H9 (cell line): ENCODE results near the gene CELF1. TPM values are rescaled to one million over a fixed set of nuclear protein-coding genes. Genes with fewer than 3 reads are reported as not detected.

Experiments used
- DNase-seq: peaks from one replicate; pipeline ENCODE4 v3.0.0-alpha.2; 2017
- H2AFZ ChIP-seq: one replicate; pipeline ENCODE4 v1.6.1; 2013; ENCODE audit warnings: mild to moderate bottlenecking, low read length, control low read depth, moderate library complexity
- H2AK5ac ChIP-seq: 2 replicates; pipeline ENCODE4 v1.6.1; 2013; ENCODE audit warnings: low read length, control low read depth, mixed read lengths; ENCODE audit not compliant: insufficient read length
- H2BK120ac ChIP-seq: one replicate; pipeline ENCODE4 v1.6.1; 2013; ENCODE audit warnings: low read depth, mild to moderate bottlenecking, low read length, control low read depth, inconsistent platforms; ENCODE audit not compliant: poor library complexity, severe bottlenecking
- H2BK12ac ChIP-seq: 2 replicates; pipeline ENCODE4 v1.6.1; 2013; ENCODE audit warnings: low read length, control low read depth, mixed read lengths, low read depth; ENCODE audit not compliant: insufficient read length
- H2BK15ac ChIP-seq: 2 replicates; pipeline ENCODE4 v1.6.1; 2013; ENCODE audit warnings: low read depth, low read length, control low read depth
- H2BK20ac ChIP-seq: one replicate; pipeline ENCODE4 v1.6.1; 2013; ENCODE audit warnings: low read depth, mild to moderate bottlenecking, low read length, control low read depth, inconsistent platforms; ENCODE audit not compliant: poor library complexity, severe bottlenecking
- H2BK5ac ChIP-seq: 2 replicates; pipeline ENCODE4 v1.6.1; 2013; ENCODE audit warnings: low read length, control low read depth, mixed read lengths; ENCODE audit not compliant: insufficient read length
- H3K14ac ChIP-seq: 2 replicates; pipeline ENCODE4 v1.6.1; 2013; ENCODE audit warnings: low read length, control low read depth; ENCODE audit not compliant: insufficient read depth
- H3K18ac ChIP-seq: 2 replicates; pipeline ENCODE4 v1.6.1; 2013; ENCODE audit warnings: low read depth, mild to moderate bottlenecking, mixed read lengths, low read length, control low read depth; ENCODE audit not compliant: insufficient read length
- H3K23ac ChIP-seq: 2 replicates; pipeline ENCODE4 v1.6.1; 2013; ENCODE audit warnings: low read length, control low read depth, mixed read lengths, low read depth; ENCODE audit not compliant: insufficient read length
- H3K23me2 ChIP-seq: 2 replicates; pipeline ENCODE4 v1.6.1; 2013; ENCODE audit warnings: low read depth, mild to moderate bottlenecking, mixed read lengths, low read length, control low read depth; ENCODE audit not compliant: insufficient read length, poor library complexity, severe bottlenecking
- H3K27ac ChIP-seq: 2 replicates; pipeline ENCODE4 v1.5.1; 2013; ENCODE audit warnings: low read length, control low read depth, mixed read lengths, low read depth; ENCODE audit not compliant: insufficient read length
- H3K27me3 ChIP-seq: 2 replicates; pipeline ENCODE4 v1.6.1; 2013; ENCODE audit warnings: low read length, control low read depth, inconsistent platforms; ENCODE audit not compliant: insufficient read depth
- H3K4ac ChIP-seq: 2 replicates; pipeline ENCODE4 v1.6.1; 2013; ENCODE audit warnings: low read depth, mild to moderate bottlenecking, control low read depth, inconsistent platforms, low read length, moderate library complexity
- H3K4me1 ChIP-seq: 2 replicates; pipeline ENCODE4 v1.6.1; 2013; ENCODE audit warnings: low read length, control low read depth, inconsistent platforms; ENCODE audit not compliant: insufficient read depth
- H3K4me2 ChIP-seq: 2 replicates; pipeline ENCODE4 v1.6.1; 2013; ENCODE audit warnings: low read length, control low read depth, mixed read lengths; ENCODE audit not compliant: insufficient read length, insufficient read depth
- H3K56ac ChIP-seq: 2 replicates; pipeline ENCODE4 v1.6.1; 2013; ENCODE audit warnings: low read depth, mild to moderate bottlenecking, mixed read lengths, low read length, control low read depth; ENCODE audit not compliant: insufficient read length
- H3K79me1 ChIP-seq: 2 replicates; pipeline ENCODE4 v1.6.1; 2013; ENCODE audit warnings: low read depth, mild to moderate bottlenecking, moderate library complexity, low read length, control low read depth, inconsistent platforms; ENCODE audit not compliant: insufficient read depth, poor library complexity, severe bottlenecking
- H3K79me2 ChIP-seq: 2 replicates; pipeline ENCODE4 v1.6.1; 2013; ENCODE audit warnings: low read length, control low read depth, inconsistent platforms; ENCODE audit not compliant: insufficient read depth
- H3K9ac ChIP-seq: 2 replicates; pipeline ENCODE4 v1.6.1; 2013; ENCODE audit warnings: low read length, control low read depth, mixed read lengths; ENCODE audit not compliant: insufficient read length; ENCODE audit errors: extremely low read depth
- H3K9me3 ChIP-seq: one replicate; pipeline ENCODE4 v1.6.1; 2013; ENCODE audit warnings: low read depth, low read length, inconsistent platforms; ENCODE audit not compliant: control insufficient read depth
- H3T11ph ChIP-seq: one replicate; pipeline ENCODE4 v1.6.1; 2013; ENCODE audit warnings: mild to moderate bottlenecking, low read length, control low read depth, inconsistent platforms
- H4K20me1 ChIP-seq: one replicate; pipeline ENCODE4 v1.6.1; 2013; ENCODE audit not compliant: control insufficient read depth, insufficient read length, insufficient read depth
- H4K5ac ChIP-seq: 2 replicates; pipeline ENCODE4 v1.6.1; 2013; ENCODE audit warnings: low read depth, mild to moderate bottlenecking, mixed read lengths, low read length, control low read depth; ENCODE audit not compliant: insufficient read length
- H4K8ac ChIP-seq: replicated peaks from 2 replicates; pipeline ENCODE4 v1.6.1; 2013; ENCODE audit warnings: low read length, control low read depth, mixed read lengths, low read depth; ENCODE audit not compliant: insufficient read length
- H4K91ac ChIP-seq: 2 replicates; pipeline ENCODE4 v1.6.1; 2013; ENCODE audit warnings: low read depth, mild to moderate bottlenecking, moderate library complexity, mixed read lengths, low read length, control low read depth; ENCODE audit not compliant: insufficient read length
- H3K27ac Mint-ChIP-seq, 3 experiments: 2 replicates in 2 of 3; 3 replicates in 1 of 3; pipeline ENCODE4 v1.8.0; 2020 to 2021; ENCODE audit warnings: mixed read lengths in 3 of 3, mild to moderate bottlenecking in 1 of 3, moderate library complexity in 1 of 3
- H3K27me3 Mint-ChIP-seq: 2 replicates; pipeline ENCODE4 v1.8.0; 2021; ENCODE audit warnings: low read depth, mild to moderate bottlenecking, moderate library complexity, mixed read lengths
- H3K36me3 Mint-ChIP-seq, 3 experiments: 2 replicates in 2 of 3; 3 replicates in 1 of 3; pipeline ENCODE4 v1.8.0; 2020 to 2021; ENCODE audit warnings: low read depth in 3 of 3, mixed read lengths in 3 of 3; ENCODE audit not compliant: insufficient read depth in 1 of 3
- H3K4me1 Mint-ChIP-seq, 2 experiments: 2 replicates each; pipeline ENCODE4 v1.8.0; 2020; ENCODE audit warnings: mixed read lengths in 2 of 2
- H3K4me3 Mint-ChIP-seq, 2 experiments: 2 replicates in 1 of 2; 3 replicates in 1 of 2; pipeline ENCODE4 v1.8.0; 2020 to 2021; ENCODE audit warnings: mild to moderate bottlenecking in 2 of 2, mixed read lengths in 2 of 2, moderate library complexity in 1 of 2
- H3K9me3 Mint-ChIP-seq, 2 experiments: 2 replicates in 1 of 2; 3 replicates in 1 of 2; pipeline ENCODE4 v1.8.0; 2020; ENCODE audit warnings: mild to moderate bottlenecking in 2 of 2, mixed read lengths in 2 of 2, moderate library complexity in 1 of 2
- WGBS: extraction: QIAGEN DNeasy Blood & Tissue Kit; methylation state at CpG from one replicate; pipeline ENCODE4 v1.1.7; 2013; ENCODE audit warnings: missing lambda C conversion rate, low lambda C conversion rate, mixed read lengths; ENCODE audit not compliant: insufficient read length; ENCODE audit errors: extremely low coverage; 5-methylcytosine and 5-hydroxymethylcytosine counted together
- total RNA-seq: library from RNA; stranded (reverse); gene quantifications from 2 replicates; pipeline ENCODE4 v1.2.1, GENCODE V29; 2021
- TF ChIP-seq, protein P1 (sequence below): fragments of 200-600 bp; sonication (generic); conservative IDR thresholded peaks from 3 replicates; pipeline ENCODE4 v1.8.0; 2021; ENCODE audit warnings: antibody characterized with exemption, mild to moderate bottlenecking

Gene CELF1
- total RNA-seq, 1 experiment from 2014 or later = 211 TPM

DNA sequence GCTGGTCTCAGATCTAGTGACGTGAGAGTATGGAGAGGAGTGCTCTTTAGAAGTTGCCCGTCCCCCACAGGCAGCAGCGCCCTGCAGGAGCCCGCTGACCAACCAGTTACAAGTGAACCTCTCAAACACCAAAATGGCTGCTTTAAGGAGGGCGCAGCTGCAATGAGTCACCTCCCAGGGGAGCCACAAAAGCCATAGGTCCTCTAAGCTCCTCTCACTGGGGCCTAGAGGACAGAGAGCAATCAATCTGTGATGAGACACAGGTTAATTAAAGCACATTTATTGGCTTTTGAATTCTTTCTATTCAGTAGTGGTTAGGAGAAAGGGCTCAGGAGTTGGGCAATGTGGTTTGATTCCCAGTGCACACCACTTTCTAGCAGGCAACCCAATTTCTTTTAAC is 88.4 kb downstream of the CELF1 start:
- Histone ChIP-seq H3K23me2 (no peaks in the 10 kb centered on the region), H3K4me2 (no peak overlapping the region), H3K27ac (no peak overlapping the region), H3K9me3 (no peaks in the 10 kb centered on the region), H3K9ac (no peak overlapping the region), H3K79me2 (no peaks in the 10 kb centered on the region), H3K27me3 (no peaks in the 10 kb centered on the region), H3K14ac (no peak overlapping the region), H4K5ac (no peak overlapping the region), H3T11ph (no peak overlapping the region), H3K4ac (no peak overlapping the region), H4K20me1 (no peaks in the 10 kb centered on the region), H2BK15ac (no peak overlapping the region), H2BK5ac (no peak overlapping the region), H2AK5ac (no peak overlapping the region), H2AFZ (no peak overlapping the region), H4K91ac (no peak overlapping the region), H2BK12ac (no peak overlapping the region), H3K18ac (no peak overlapping the region), H2BK20ac (no peak overlapping the region), H3K56ac (no peak overlapping the region), H4K8ac (no peak overlapping the region), H3K4me1 (no peaks in the 10 kb centered on the region; the same call in 1 of the 2 replicates), H2BK120ac (no peak overlapping the region), H3K23ac (no peak overlapping the region), H3K79me1 (no peaks in the 10 kb centered on the region)
- no peaks in the 10 kb centered on the region; the same call in none of the 2 replicates for H3K27me3 Mint-ChIP-seq
- no CpG with 5 or more reads among the region's 5 CpGs for WGBS
- H3K4me1 Mint-ChIP-seq = peaks cover 38 to 48% of the 10 kb centered on the region in 2 experiments
- peaks cover 4 to 44% (median 20%) of the 10 kb centered on the region in 3 experiments; a peak in 6 of 7 replicates for H3K36me3 Mint-ChIP-seq
- H3K4me3 Mint-ChIP-seq = no peak overlapping the region
- H3K27ac Mint-ChIP-seq = peak overlapping the region in 2 of 3 experiments; percentile 43 to 44; a peak in 2 of 7 replicates
- TF ChIP-seq, protein P1, sequence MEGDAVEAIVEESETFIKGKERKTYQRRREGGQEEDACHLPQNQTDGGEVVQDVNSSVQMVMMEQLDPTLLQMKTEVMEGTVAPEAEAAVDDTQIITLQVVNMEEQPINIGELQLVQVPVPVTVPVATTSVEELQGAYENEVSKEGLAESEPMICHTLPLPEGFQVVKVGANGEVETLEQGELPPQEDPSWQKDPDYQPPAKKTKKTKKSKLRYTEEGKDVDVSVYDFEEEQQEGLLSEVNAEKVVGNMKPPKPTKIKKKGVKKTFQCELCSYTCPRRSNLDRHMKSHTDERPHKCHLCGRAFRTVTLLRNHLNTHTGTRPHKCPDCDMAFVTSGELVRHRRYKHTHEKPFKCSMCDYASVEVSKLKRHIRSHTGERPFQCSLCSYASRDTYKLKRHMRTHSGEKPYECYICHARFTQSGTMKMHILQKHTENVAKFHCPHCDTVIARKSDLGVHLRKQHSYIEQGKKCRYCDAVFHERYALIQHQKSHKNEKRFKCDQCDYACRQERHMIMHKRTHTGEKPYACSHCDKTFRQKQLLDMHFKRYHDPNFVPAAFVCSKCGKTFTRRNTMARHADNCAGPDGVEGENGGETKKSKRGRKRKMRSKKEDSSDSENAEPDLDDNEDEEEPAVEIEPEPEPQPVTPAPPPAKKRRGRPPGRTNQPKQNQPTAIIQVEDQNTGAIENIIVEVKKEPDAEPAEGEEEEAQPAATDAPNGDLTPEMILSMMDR = no peak
- H3K9me3 Mint-ChIP-seq = no peaks in the 10 kb centered on the region
- DNase-seq = no peak
